ENCODE results near the gene RNF113B.

DNA sequence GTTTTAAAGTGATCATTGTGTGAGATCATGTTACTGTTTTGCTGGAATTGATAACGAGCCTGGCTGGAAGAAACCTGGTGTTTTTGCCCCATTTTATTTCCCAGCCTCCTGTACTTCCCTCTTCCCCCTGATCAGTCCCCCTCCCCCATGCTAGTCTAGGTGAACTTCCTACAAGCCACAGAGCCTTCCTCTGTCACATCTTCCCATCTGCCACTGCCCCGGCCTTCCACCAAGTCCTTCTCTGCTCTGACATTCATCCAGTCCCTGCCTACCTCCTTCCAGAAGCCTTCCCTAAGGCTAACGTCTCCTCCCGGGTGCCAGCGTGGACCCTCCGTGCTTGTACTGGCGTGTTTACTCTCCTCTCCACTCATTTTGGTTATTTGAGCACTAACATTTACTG, 19.9 kb downstream of the RNF113B start:
- TF ChIP-seq POLR2A (IDR thresholded peaks at IDR 0.05; ENCODE audit: low read depth, low read length) (no peak), NFE2L2 (IDR thresholded peaks at IDR 0.05; ENCODE audit: low read depth, low read length) (no peak)
- TF ChIP-seq, protein P1, sequence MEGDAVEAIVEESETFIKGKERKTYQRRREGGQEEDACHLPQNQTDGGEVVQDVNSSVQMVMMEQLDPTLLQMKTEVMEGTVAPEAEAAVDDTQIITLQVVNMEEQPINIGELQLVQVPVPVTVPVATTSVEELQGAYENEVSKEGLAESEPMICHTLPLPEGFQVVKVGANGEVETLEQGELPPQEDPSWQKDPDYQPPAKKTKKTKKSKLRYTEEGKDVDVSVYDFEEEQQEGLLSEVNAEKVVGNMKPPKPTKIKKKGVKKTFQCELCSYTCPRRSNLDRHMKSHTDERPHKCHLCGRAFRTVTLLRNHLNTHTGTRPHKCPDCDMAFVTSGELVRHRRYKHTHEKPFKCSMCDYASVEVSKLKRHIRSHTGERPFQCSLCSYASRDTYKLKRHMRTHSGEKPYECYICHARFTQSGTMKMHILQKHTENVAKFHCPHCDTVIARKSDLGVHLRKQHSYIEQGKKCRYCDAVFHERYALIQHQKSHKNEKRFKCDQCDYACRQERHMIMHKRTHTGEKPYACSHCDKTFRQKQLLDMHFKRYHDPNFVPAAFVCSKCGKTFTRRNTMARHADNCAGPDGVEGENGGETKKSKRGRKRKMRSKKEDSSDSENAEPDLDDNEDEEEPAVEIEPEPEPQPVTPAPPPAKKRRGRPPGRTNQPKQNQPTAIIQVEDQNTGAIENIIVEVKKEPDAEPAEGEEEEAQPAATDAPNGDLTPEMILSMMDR (conservative IDR thresholded peaks at IDR 0.05; ENCODE audit: low read depth, low read length) = no peak
